ENCODE results near the gene ZNF524.

- no peak for TF ChIP-seq POLR2AphosphoS5 (IDR thresholded peaks at IDR 0.05; ENCODE audit: low read depth)
- TF ChIP-seq CTCF (IDR thresholded peaks at IDR 0.05; ENCODE audit: insufficient read depth, low read length), result no peak
- no peak for TF ChIP-seq REST (IDR thresholded peaks at IDR 0.05; ENCODE audit: insufficient replicate concordance, low read depth)
- no peak for TF ChIP-seq GABPA (IDR thresholded peaks at IDR 0.05; ENCODE audit: low read depth)
Observed at GRCh38 chr19:55611300-55611982, 11.4 kb downstream of the ZNF524 start.
